A673 (cell line): ENCODE results near the gene SAG.

Source experiments
- CTCF ChIP-seq: fragments of 300-800, 200-600 bp; sonication (generic); conservative IDR thresholded peaks from 2 replicates; pipeline ENCODE4 v1.5.1; 2017; ENCODE audit warnings: low read depth, mild to moderate bottlenecking, antibody characterized with exemption, low read length, moderate library complexity, mixed read lengths
- EZH2 ChIP-seq: fragments of 200-600 bp; sonication (generic); IDR thresholded peaks from 2 replicates; pipeline ENCODE4 v1.6.1; 2017; ENCODE audit warnings: borderline replicate concordance, low read depth, mild to moderate bottlenecking, mixed read lengths, antibody characterized with exemption, low read length; ENCODE audit not compliant: poor library complexity, severe bottlenecking

- no peak for TF ChIP-seq CTCF
- no peak for TF ChIP-seq EZH2
Measured at GRCh38 chr2:233356546-233357308, 49.1 kb downstream of the SAG start.
